Right lobe of liver (tissue), 4 donors: ENCODE measurements around the gene SYT11.

Experiments used
- CTCF ChIP-seq, 4 donors: fragments of 200-600 bp in 3 of 4; fragments of 450-650 bp in 1 of 4; IDR thresholded peaks; one replicate each; pipeline versions ENCODE4 v1.5.1 to v1.8.0; 2016 to 2022; ENCODE audit warnings: antibody characterized with exemption in 4 of 4, mild to moderate bottlenecking in 2 of 4
- POLR2A ChIP-seq: fragments of 450-650 bp; IDR thresholded peaks from one replicate; pipeline ENCODE4 v1.6.1; 2017; ENCODE audit warnings: antibody characterized with exemption, mild to moderate bottlenecking
- donor health status: DM: no; HTN: no; CAD: no.
- donor health status: DM: no; HTN: no; CAD: no.
- donor health status: DM: no; HTN: yes; CAD: no.

GRCh38 chr1:155844860-155845421 is 14.4 kb upstream of the SYT11 start:
- no peak for TF ChIP-seq POLR2A
- TF ChIP-seq CTCF (IDR thresholded peaks at IDR 0.05) = no peak
